ENCODE results near the gene CYP2R1. TPM values are rescaled to one million over a fixed set of nuclear protein-coding genes. Genes with fewer than 3 reads are reported as not detected.

CYP2R1 gene
- total and polyA plus RNA-seq, 2 of the 13 experiments (the other 11 are each of a cell fraction or from before 2014, with no cell fraction given), result 0.59 to 0.60 TPM

DNA sequence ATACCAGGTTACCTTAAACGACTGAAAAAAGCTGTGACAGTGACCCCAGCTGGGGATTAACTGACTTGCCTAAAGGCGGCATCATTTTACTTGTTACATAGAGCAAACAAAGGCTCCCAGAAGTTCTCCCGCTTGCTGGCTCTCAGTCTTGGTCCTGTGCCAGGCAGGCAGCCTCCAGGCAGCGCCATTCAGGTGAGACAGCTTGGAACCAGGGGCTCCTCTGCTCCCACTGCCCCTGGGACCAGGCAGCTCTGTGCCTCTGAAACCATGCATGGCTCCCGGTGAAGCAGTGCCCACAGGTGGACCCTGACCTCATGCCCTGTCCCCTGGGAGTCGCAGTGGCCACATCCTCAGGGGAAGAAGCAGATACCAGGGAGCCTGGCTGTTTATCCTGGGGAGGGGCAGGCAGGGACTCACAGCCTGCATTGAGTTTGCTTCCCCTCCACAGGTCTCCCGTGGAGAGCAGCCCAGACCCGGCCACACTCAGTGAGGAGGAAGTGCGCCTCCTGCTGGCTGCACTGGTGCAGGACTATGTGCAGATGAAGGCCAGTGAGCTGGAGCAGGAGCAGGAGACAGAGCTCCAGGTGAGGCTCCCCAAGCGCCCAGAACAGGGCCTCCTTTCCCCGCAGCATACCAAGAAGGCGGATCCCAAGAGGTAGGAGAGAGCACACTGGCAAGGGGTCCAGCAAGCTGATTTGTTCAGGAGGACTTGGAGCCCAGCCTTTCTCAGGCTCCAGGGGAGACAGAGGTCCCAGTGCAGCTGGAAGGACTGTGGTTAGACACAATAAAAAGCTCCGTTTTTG lies 15.6 kb upstream of the CYP2R1 start (continued):
- TF ChIP-seq, protein P1, sequence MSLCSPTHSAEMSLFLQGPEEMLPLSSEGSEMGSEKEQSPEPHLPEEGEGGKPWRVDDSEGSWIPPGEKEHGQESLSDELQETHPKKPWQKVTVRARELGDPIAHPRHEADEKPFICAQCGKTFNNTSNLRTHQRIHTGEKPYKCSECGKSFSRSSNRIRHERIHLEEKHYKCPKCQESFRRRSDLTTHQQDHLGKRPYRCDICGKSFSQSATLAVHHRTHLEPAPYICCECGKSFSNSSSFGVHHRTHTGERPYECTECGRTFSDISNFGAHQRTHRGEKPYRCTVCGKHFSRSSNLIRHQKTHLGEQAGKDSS (CRISPR knock-in tag; IDR thresholded peaks at IDR 0.05; ENCODE audit: borderline replicate concordance, low read depth), result 0 out of 2 replicates have a peak, but pooled peaks have one; percentile 67
- TF ChIP-seq ZNF431 (CRISPR knock-in tag; IDR thresholded peaks at IDR 0.05; ENCODE audit: borderline replicate concordance, low read depth) (no peak), MAF1 (CRISPR knock-in tag; IDR thresholded peaks at IDR 0.05; ENCODE audit: borderline replicate concordance) (no peak), POLR2AphosphoS2 (IDR thresholded peaks at IDR 0.05; ENCODE audit: low read depth, low read length) (no peak), GATAD2A (CRISPR knock-in tag; IDR thresholded peaks at IDR 0.05) (peak; percentile 64; the same call in 1 of the 2 replicates)
- TF ChIP-seq, protein P2, sequence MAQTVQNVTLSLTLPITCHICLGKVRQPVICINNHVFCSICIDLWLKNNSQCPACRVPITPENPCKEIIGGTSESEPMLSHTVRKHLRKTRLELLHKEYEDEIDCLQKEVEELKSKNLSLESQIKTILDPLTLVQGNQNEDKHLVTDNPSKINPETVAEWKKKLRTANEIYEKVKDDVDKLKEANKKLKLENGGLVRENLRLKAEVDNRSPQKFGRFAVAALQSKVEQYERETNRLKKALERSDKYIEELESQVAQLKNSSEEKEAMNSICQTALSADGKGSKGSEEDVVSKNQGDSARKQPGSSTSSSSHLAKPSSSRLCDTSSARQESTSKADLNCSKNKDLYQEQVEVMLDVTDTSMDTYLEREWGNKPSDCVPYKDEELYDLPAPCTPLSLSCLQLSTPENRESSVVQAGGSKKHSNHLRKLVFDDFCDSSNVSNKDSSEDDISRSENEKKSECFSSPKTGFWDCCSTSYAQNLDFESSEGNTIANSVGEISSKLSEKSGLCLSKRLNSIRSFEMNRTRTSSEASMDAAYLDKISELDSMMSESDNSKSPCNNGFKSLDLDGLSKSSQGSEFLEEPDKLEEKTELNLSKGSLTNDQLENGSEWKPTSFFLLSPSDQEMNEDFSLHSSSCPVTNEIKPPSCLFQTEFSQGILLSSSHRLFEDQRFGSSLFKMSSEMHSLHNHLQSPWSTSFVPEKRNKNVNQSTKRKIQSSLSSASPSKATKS (CRISPR knock-in tag; IDR thresholded peaks at IDR 0.05), result no peak
- TF ChIP-seq, protein P3, sequence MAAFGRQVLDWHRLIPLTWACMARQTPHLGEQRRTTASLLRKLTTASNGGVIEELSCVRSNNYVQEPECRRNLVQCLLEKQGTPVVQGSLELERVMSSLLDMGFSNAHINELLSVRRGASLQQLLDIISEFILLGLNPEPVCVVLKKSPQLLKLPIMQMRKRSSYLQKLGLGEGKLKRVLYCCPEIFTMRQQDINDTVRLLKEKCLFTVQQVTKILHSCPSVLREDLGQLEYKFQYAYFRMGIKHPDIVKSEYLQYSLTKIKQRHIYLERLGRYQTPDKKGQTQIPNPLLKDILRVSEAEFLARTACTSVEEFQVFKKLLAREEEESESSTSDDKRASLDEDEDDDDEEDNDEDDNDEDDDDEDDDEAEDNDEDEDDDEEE (CRISPR knock-in tag; IDR thresholded peaks at IDR 0.05), result peak; percentile 65
- TF ChIP-seq, protein P4, sequence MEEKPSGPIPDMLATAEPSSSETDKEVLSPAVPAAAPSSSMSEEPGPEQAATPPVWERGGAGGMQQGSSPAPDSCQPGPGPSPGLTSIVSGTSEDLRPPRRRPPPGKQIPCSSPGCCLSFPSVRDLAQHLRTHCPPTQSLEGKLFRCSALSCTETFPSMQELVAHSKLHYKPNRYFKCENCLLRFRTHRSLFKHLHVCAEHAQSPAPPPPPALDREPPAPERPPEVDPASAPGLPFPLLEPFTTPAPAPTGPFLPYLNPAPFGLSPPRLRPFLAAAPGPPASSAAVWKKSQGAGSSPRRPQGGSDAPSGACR (CRISPR knock-in tag; IDR thresholded peaks at IDR 0.05), result peak; percentile 70; the same call in 1 of the 2 replicates
- TF ChIP-seq, protein P5, sequence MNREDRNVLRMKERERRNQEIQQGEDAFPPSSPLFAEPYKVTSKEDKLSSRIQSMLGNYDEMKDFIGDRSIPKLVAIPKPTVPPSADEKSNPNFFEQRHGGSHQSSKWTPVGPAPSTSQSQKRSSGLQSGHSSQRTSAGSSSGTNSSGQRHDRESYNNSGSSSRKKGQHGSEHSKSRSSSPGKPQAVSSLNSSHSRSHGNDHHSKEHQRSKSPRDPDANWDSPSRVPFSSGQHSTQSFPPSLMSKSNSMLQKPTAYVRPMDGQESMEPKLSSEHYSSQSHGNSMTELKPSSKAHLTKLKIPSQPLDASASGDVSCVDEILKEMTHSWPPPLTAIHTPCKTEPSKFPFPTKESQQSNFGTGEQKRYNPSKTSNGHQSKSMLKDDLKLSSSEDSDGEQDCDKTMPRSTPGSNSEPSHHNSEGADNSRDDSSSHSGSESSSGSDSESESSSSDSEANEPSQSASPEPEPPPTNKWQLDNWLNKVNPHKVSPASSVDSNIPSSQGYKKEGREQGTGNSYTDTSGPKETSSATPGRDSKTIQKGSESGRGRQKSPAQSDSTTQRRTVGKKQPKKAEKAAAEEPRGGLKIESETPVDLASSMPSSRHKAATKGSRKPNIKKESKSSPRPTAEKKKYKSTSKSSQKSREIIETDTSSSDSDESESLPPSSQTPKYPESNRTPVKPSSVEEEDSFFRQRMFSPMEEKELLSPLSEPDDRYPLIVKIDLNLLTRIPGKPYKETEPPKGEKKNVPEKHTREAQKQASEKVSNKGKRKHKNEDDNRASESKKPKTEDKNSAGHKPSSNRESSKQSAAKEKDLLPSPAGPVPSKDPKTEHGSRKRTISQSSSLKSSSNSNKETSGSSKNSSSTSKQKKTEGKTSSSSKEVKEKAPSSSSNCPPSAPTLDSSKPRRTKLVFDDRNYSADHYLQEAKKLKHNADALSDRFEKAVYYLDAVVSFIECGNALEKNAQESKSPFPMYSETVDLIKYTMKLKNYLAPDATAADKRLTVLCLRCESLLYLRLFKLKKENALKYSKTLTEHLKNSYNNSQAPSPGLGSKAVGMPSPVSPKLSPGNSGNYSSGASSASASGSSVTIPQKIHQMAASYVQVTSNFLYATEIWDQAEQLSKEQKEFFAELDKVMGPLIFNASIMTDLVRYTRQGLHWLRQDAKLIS (CRISPR knock-in tag; IDR thresholded peaks at IDR 0.05), result no peak
- TF ChIP-seq, protein P6, sequence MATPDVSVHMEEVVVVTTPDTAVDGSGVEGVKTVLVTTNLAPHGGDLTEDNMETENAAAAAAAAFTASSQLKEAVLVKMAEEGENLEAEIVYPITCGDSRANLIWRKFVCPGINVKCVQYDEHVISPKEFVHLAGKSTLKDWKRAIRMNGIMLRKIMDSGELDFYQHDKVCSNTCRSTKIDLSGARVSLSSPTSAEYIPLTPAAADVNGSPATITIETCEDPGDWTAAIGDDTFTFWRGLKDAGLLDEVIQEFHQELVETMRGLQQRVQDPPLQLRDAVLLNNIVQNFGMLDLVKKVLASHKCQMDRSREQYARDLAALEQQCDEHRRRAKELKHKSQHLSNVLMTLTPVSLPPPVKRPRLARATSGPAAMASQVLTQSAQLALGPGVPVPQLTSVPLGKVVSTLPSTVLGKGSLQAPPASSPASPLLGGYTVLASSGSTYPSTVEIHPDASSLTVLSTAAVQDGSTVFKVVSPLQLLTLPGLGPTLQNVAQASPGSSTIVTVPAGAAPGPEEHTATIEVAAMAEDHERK (CRISPR knock-in tag; IDR thresholded peaks at IDR 0.05; ENCODE audit: low read depth), result no peak

All from HepG2 (cell line).